Neural progenitor cell (in vitro differentiated cells): ENCODE results near the gene CDC42EP4.
"Not testable (repeated sequence)": the region's sequence is repeated elsewhere in the genome, so short reads cannot be mapped to it uniquely, and the experiment has no call there.

ENCODE experiments used
- CTCF ChIP-seq: fragments of 200-600 bp; sonication (generic); IDR thresholded peaks from 2 replicates; pipeline ENCODE4 v1.5.1; 2017; ENCODE audit warnings: antibody characterized with exemption, mild to moderate bottlenecking
- EZH2 ChIP-seq: fragments of 200-600 bp; sonication (generic); IDR thresholded peaks from 2 replicates; pipeline ENCODE4 v1.6.1; 2017; ENCODE audit warnings: antibody characterized with exemption, mild to moderate bottlenecking, moderate library complexity
- EZH2phosphoT487 ChIP-seq: fragments of 200-600 bp; sonication (generic); IDR thresholded peaks from 2 replicates; pipeline ENCODE4 v1.6.1; 2017; ENCODE audit warnings: antibody characterized with exemption

- TF ChIP-seq CTCF, EZH2phosphoT487, EZH2: not testable (repeated sequence)
Observed at GRCh38 chr17:73312887-73313286, 1.1 kb upstream of the CDC42EP4 start.
